ENCODE data around the gene ERVW-1.
"Not testable (repeated sequence)": the region's sequence is repeated elsewhere in the genome, so short reads cannot be mapped to it uniquely, and the experiment has no call there.

The ERVW-1 gene

GRCh38 chr7:92473989-92474388 is 3.8 kb downstream of the ERVW-1 start:
- not testable (repeated sequence) for DNase-seq (ENCODE audit: low read depth, low spot score)

DNA sequence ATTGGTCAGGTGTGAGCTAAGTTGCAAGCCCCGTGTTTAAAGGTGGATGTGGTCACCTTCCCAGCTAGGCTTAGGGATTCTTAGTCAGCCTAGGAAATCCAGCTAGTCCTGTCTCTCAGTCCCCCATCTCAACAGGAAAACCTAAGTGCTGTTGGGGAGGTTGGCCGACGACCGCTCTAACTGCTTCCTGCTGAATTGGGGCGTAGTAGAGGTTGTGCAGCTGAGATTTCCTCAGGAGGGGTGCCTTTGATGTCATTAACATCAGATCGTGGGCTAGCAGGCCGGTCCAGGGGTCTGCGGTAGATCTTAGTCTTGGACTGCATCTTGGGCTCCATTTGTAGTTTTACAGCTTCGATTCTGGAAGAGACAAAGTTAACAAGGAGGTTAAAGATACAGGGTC is 9.2 kb downstream of the ERVW-1 start:
- not testable (repeated sequence) for DNase-seq (ENCODE audit: low read depth, low spot score)

DNA sequence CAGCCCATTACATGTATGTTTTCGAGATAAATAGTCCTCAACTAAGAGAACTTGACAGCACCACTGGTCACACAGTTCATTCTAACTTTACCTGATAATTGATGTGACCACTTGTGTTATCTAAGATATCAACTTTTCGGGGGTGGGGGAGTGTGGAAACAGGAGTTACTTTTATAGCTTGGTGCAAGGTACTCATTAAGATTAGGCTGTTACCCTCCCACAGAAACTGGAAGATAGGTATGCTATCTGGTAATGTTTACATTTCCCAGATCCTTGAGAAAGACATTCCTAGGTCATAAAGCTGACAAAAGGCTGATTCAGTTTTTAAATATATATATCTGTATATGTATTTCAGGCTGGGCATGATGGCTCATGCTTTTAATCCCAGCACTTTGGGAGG is 11.1 kb downstream of the ERVW-1 start:
- no peak for DNase-seq (ENCODE audit: low read depth, low spot score)

DNA sequence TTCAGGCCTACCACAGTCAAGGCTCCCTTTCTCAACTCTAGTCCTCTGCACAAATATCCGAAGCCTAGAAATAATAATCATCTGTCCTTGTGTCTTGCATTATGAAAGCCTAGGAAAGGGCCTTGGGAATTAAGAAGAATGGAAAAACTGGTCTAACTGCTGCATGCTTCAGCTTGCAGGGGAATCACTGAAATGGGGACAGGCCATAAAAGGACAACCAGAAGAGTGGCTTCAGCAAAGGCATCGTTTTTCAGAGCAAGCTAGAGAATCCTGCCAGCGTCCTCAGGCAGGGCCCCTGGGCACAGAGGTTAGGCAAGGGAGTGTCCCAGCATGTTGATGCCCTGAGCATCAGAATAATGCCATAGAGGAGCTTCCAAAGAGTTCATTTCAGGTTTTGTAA is 13.2 kb downstream of the ERVW-1 start:
- DNase-seq (ENCODE audit: low read depth, low spot score) = no peak

DNA sequence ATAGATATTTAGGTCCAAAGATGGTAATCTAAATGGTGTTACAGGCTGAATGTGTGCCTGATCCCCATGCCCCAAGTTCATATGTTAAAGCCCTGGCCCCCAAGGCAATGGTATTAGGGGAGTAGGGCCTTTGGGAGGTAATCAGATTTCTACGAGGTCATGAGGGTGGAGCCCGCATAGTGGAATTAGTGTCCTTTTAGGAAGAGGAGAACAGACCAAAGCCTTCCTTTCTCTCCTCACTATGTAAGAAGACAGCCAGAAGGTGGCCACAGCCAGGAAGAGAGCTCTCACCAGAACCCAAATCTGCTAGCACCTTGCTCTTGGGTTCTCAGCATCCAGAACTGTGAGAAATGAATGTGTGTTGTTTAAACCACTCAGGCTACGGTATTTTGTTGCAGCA is 15.2 kb downstream of the ERVW-1 start:
- DNase-seq (ENCODE audit: low read depth, low spot score) = no peak

GRCh38 chr7:92461027-92462003 is 16.4 kb downstream of the ERVW-1 start:
- no peak for DNase-seq (ENCODE audit: low read depth, low spot score)

GRCh38 chr7:92460510-92460909 is 17.2 kb downstream of the ERVW-1 start:
- DNase-seq (ENCODE audit: low read depth, low spot score) = no peak

- no peak for DNase-seq (ENCODE audit: low read depth, low spot score)
Observed at GRCh38 chr7:92460109-92460508, 17.6 kb downstream of the ERVW-1 start.

DNA sequence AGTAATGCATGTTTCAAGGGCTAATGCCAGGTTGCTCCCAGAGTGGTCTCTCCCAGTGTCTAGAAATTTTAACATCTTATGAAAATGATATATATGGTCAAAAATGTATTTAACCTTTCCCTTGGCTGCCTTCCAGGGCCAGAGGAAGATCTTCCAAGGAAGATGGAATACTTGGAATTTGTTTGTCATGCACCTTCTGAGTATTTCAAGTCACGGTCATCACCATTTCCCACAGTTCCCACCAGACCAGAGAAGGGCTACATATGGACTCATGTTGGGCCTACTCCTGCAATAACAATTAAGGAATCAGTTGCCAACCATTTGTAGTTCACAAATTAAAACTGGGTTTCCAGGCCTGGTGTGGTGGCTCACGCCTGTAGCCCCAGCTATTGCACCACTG is 21.5 kb downstream of the ERVW-1 start:
- no peak for DNase-seq (ENCODE audit: low read depth, low spot score)

GRCh38 chr7:92451645-92452044 is 26.1 kb downstream of the ERVW-1 start:
- DNase-seq (ENCODE audit: low read depth, low spot score) = no peak

- no peak for DNase-seq (ENCODE audit: low read depth, low spot score)
Observed at GRCh38 chr7:92448205-92448747, 29.5 kb downstream of the ERVW-1 start.

- peak; percentile 69 for DNase-seq (ENCODE audit: low read depth, low spot score)
Observed at GRCh38 chr7:92447345-92448204, 30.2 kb downstream of the ERVW-1 start, which contains the start of gene GATAD1. GATAD1 (plus strand) TSS chr7:92447482; CDS start chr7:92447730, 248 bp downstream.

GRCh38 chr7:92446869-92447344 is 30.8 kb downstream of the ERVW-1 start:
- no peak for DNase-seq (ENCODE audit: low read depth, low spot score)

DNA sequence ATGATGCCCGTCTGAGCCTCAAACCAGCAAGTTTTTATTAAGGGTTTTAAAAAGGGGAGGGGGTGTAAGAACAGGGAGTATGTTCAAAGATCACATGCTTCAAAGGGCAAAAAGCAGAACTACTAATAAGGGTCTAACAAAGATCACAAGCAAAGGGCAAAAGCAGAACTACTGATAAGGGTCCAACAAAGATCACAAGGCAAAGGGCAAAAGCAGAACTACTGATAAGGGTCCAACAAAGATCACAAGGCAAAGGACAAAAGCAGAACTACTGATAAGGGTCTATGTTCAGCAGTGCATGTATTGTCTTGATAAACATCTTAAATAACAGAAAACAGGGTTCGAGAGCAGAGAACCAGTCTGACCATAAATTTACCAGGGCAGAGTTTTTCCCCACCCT is 35.0 kb downstream of the ERVW-1 start:
- DNase-seq (ENCODE audit: low read depth, low spot score) = not testable (repeated sequence)

GRCh38 chr7:92437956-92438491 is 39.7 kb downstream of the ERVW-1 start:
- no peak for DNase-seq (ENCODE audit: low read depth, low spot score)

DNA sequence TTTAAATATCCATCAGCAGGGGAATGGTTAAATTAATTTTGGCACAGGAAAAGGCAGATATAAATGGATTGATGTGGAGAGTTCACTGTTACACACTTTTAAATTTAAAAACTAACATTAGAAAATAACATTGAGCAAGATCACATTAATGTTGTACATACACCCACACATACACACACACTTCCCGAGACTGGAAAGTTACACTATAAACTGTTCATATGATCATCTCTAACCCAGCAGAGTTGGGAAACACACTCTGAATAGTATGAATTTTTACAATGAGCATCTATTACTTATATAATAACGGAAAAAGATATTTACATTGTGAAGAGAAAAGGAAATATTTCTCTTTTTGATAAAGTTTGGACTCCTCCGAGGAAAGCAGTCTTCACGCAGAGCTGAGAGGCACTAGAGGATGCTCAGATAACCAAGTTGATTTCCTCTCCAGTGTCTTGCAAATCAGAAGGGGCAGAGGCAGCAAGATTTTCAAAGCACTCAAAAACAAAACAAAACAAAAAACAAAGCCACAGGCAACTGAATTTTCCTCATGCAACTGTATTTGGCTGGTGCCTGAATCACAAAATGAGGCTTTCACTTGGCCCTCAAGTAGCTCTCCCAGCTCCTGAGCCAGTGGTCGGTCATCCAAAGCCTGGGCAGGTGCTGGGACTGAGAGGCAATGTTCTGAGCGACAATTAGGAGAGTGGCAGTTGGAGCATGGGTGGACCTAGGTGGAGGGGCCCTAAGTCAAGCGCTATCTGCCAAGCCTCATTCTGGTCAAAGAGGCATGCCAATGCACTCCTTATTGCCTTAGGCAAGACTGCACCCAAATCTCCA is 40.9 kb downstream of the ERVW-1 start:
- DNase-seq (ENCODE audit: low read depth, low spot score) = no peak

GRCh38 chr7:92435542-92435941 is 42.2 kb downstream of the ERVW-1 start:
- DNase-seq (ENCODE audit: low read depth, low spot score) = no peak

GRCh38 chr7:92433019-92433418 is 44.7 kb downstream of the ERVW-1 start:
- no peak for DNase-seq (ENCODE audit: low read depth, low spot score)

GRCh38 chr7:92432299-92432946 is 45.3 kb downstream of the ERVW-1 start:
- no peak for DNase-seq (ENCODE audit: low read depth, low spot score)

DNA sequence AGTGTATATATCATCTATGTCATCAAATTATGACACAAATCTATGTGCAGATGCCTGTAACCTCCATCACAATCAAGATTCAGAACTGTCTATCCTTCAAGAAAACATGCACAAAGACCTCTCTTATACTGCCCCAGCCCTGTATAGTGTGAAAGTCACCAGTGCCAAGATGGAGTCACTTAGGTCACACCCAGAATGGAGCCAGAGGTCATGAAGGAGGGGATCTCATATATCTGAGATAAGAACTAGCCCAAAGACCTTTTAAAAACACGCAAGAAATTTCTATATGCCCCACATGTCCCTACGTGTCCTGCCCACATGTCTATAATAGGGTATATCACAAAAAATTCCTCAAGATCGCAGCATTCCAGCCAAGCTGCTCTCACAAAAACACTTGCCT is 50.6 kb downstream of the ERVW-1 start:
- no peak for DNase-seq (ENCODE audit: low read depth, low spot score)
